Neural cell (in vitro differentiated cells): ENCODE results near the gene NR0B1. TPM values are rescaled to one million over a fixed set of nuclear protein-coding genes. Genes with fewer than 3 reads are reported as not detected.

Experiments
- H2AFZ ChIP-seq: fragments of 200-600, 300-800 bp; sonication (generic), shearing (Covaris generic); 2 replicates; pipeline ENCODE4 v1.6.0; 2014; ENCODE audit warnings: low read depth, mild to moderate bottlenecking, antibody characterized with exemption, low read length, moderate library complexity
- H3F3A ChIP-seq: fragments of 200-600 bp; shearing (Covaris generic); 2 replicates; pipeline ENCODE4 v1.6.1; 2016; ENCODE audit warnings: mild to moderate bottlenecking, moderate library complexity, mixed read lengths, antibody characterized with exemption, low read length; ENCODE audit not compliant: insufficient read depth, poor library complexity, severe bottlenecking
- H3K27ac ChIP-seq: fragments of 200-600, 300-800 bp; sonication (generic), shearing (Covaris generic); 2 replicates; pipeline ENCODE4 v1.5.1; 2014; ENCODE audit warnings: mild to moderate bottlenecking, low read length, moderate library complexity
- H3K27me3 ChIP-seq: fragments of 300-800, 200-600 bp; sonication (generic), shearing (Covaris generic); 2 replicates; pipeline ENCODE4 v1.6.0; 2014; ENCODE audit warnings: mild to moderate bottlenecking, low read depth, low read length, moderate library complexity; ENCODE audit not compliant: insufficient read depth
- H3K36me3 ChIP-seq: fragments of 300-800, 200-600 bp; sonication (generic), shearing (Covaris generic); 2 replicates; pipeline ENCODE4 v1.5.1; 2014; ENCODE audit warnings: mild to moderate bottlenecking, antibody characterized with exemption, low read length, moderate library complexity; ENCODE audit not compliant: insufficient read depth
- H3K4me2 ChIP-seq: fragments of 300-800, 200-600 bp; sonication (generic), shearing (Covaris generic); 2 replicates; pipeline ENCODE4 v1.6.0; 2014; ENCODE audit warnings: mild to moderate bottlenecking, low read length
- H3K4me3 ChIP-seq: fragments of 300-800, 200-600 bp; sonication (generic), shearing (Covaris generic); 2 replicates; pipeline ENCODE4 v1.5.1; 2014; ENCODE audit warnings: mild to moderate bottlenecking, low read length, moderate library complexity
- H3K79me2 ChIP-seq: fragments of 200-600 bp; shearing (Covaris generic); replicated peaks from 2 replicates; pipeline ENCODE4 v1.6.0; 2014; ENCODE audit warnings: mild to moderate bottlenecking, low read length, moderate library complexity; ENCODE audit not compliant: insufficient read depth
- H3K9ac ChIP-seq: fragments of 300-800, 200-600 bp; sonication (generic), shearing (Covaris generic); 2 replicates; pipeline ENCODE4 v1.6.1; 2016; ENCODE audit warnings: mild to moderate bottlenecking, low read length, mixed read lengths
- H3K9me2 ChIP-seq: fragments of 200-600 bp; shearing (Covaris generic); 2 replicates; pipeline ENCODE4 v1.6.1; 2016; ENCODE audit warnings: mild to moderate bottlenecking, low read length, mixed read lengths; ENCODE audit not compliant: insufficient read depth
- H3K9me3 ChIP-seq: fragments of 200-600, 300-800 bp; sonication (generic), shearing (Covaris generic); 2 replicates; pipeline ENCODE4 v1.6.1; 2016; ENCODE audit warnings: mild to moderate bottlenecking, mixed run types, low read length, moderate library complexity, mixed read lengths
- H4K20me1 ChIP-seq: fragments of 200-600 bp; shearing (Covaris generic); 2 replicates; pipeline ENCODE4 v1.6.1; 2016; ENCODE audit warnings: mild to moderate bottlenecking, mixed run types; ENCODE audit not compliant: insufficient read depth
- EP300 ChIP-seq: fragments of 450-650 bp; conservative IDR thresholded peaks from 2 replicates; pipeline ENCODE4 v1.6.1; 2014; ENCODE audit warnings: antibody characterized with exemption, mild to moderate bottlenecking, moderate library complexity; ENCODE audit not compliant: poor library complexity, severe bottlenecking
- EZH2 ChIP-seq: fragments of 200-600, 300-800 bp; shearing (Covaris generic), sonication (generic); IDR thresholded peaks from 2 replicates; pipeline ENCODE4 v1.6.1; 2014; ENCODE audit warnings: antibody characterized with exemption, low read length, borderline replicate concordance, mild to moderate bottlenecking; ENCODE audit not compliant: insufficient read depth, poor library complexity, severe bottlenecking
- MXI1 ChIP-seq: fragments of 450-650 bp; conservative IDR thresholded peaks from 2 replicates; pipeline ENCODE4 v1.6.1; 2014; ENCODE audit warnings: antibody characterized with exemption, mild to moderate bottlenecking; ENCODE audit not compliant: poor library complexity, severe bottlenecking
- POLR2AphosphoS5 ChIP-seq: IDR thresholded peaks from 2 replicates; pipeline ENCODE4 v1.6.1; 2012
- RAD21 ChIP-seq: fragments of 450-650 bp; conservative IDR thresholded peaks from 2 replicates; pipeline ENCODE4 v1.6.1; 2014; ENCODE audit warnings: antibody characterized with exemption, mild to moderate bottlenecking, moderate library complexity
- REST ChIP-seq: IDR thresholded peaks from 2 replicates; pipeline ENCODE4 v1.6.1; 2012; ENCODE audit warnings: borderline replicate concordance
- SMC3 ChIP-seq: fragments of 450-650 bp; conservative IDR thresholded peaks from 2 replicates; pipeline ENCODE4 v1.6.1; 2014; ENCODE audit warnings: antibody characterized with exemption, mild to moderate bottlenecking, moderate library complexity; ENCODE audit not compliant: poor library complexity
- TAF1 ChIP-seq: IDR thresholded peaks from 2 replicates; pipeline ENCODE4 v1.6.1; 2012; ENCODE audit warnings: low read depth
- polyA plus RNA-seq: library from polyadenylated mRNA; depleted of rRNA; stranded (reverse); fragments of >200 nt; gene quantifications from 2 replicates; pipeline ENCODE4 v1.2.3, GENCODE V29; 2014
- TF ChIP-seq, protein P1 (sequence below): fragments of 450-650 bp; IDR thresholded peaks from 2 replicates; pipeline ENCODE4 v1.5.1; 2014; ENCODE audit warnings: antibody characterized with exemption, mild to moderate bottlenecking, moderate library complexity; ENCODE audit not compliant: poor library complexity, severe bottlenecking

NR0B1 gene
- polyA plus RNA-seq, 1 donor from 2014 or later, result not detected

DNA sequence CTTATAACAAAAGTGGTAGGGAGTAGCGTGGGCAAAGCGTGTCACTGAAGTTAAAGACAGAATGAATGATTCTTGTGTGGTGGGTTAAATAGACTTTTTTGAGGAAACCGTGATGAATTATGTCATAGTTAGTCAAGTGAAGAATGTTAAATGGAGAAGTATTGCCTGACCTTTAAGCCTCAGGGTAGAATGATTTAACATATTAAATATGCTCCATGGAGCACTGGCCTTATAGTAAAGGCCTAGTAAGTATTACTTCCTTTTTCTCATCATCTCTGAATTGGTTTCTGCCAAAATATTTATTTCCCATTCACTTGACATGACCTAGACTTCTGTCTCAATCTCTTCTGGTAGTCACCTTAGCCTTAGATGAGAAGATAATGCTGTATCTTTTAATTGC, 38.6 kb downstream of the NR0B1 start:
- no peak overlapping the region for H2AFZ ChIP-seq
- no peak overlapping the region for H3K4me3 ChIP-seq
- TF ChIP-seq, protein P1, sequence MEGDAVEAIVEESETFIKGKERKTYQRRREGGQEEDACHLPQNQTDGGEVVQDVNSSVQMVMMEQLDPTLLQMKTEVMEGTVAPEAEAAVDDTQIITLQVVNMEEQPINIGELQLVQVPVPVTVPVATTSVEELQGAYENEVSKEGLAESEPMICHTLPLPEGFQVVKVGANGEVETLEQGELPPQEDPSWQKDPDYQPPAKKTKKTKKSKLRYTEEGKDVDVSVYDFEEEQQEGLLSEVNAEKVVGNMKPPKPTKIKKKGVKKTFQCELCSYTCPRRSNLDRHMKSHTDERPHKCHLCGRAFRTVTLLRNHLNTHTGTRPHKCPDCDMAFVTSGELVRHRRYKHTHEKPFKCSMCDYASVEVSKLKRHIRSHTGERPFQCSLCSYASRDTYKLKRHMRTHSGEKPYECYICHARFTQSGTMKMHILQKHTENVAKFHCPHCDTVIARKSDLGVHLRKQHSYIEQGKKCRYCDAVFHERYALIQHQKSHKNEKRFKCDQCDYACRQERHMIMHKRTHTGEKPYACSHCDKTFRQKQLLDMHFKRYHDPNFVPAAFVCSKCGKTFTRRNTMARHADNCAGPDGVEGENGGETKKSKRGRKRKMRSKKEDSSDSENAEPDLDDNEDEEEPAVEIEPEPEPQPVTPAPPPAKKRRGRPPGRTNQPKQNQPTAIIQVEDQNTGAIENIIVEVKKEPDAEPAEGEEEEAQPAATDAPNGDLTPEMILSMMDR, result no peak
- TF ChIP-seq EP300 (no peak), EZH2 (no peak), TAF1 (no peak), POLR2AphosphoS5 (no peak), MXI1 (no peak), REST (no peak)
- no peak overlapping the region for H3K9ac ChIP-seq
- no peak overlapping the region for H3K27ac ChIP-seq
- no peaks in the 10 kb centered on the region for H3K9me3 ChIP-seq
- H3K79me2 ChIP-seq, result no peaks in the 10 kb centered on the region
- no peaks in the 10 kb centered on the region for H4K20me1 ChIP-seq
- H3K27me3 ChIP-seq, result no peaks in the 10 kb centered on the region
- no peaks in the 10 kb centered on the region for H3K9me2 ChIP-seq
- H3K4me2 ChIP-seq, result no peak overlapping the region
- H3F3A ChIP-seq, result no peaks in the 10 kb centered on the region
- no peaks in the 10 kb centered on the region for H3K36me3 ChIP-seq

GRCh38 chrX:30262763-30263162, 46.4 kb downstream of the NR0B1 start:
- H3K9ac ChIP-seq, result no peak overlapping the region
- H3K9me3 ChIP-seq, result no peaks in the 10 kb centered on the region
- H3K4me3 ChIP-seq, result no peak overlapping the region
- H2AFZ ChIP-seq, result no peak overlapping the region
- no peaks in the 10 kb centered on the region for H3F3A ChIP-seq
- no peaks in the 10 kb centered on the region for H3K36me3 ChIP-seq
- H4K20me1 ChIP-seq, result no peaks in the 10 kb centered on the region
- no peaks in the 10 kb centered on the region for H3K9me2 ChIP-seq
- H3K27me3 ChIP-seq, result no peaks in the 10 kb centered on the region
- no peak overlapping the region for H3K4me2 ChIP-seq
- no peaks in the 10 kb centered on the region for H3K79me2 ChIP-seq
- TF ChIP-seq EZH2 (no peak), EP300 (no peak), MXI1 (no peak), REST (no peak), POLR2AphosphoS5 (no peak), SMC3 (no peak), TAF1 (no peak), RAD21 (no peak)
- TF ChIP-seq, protein P1, result no peak
- no peak overlapping the region for H3K27ac ChIP-seq
